Measurements from ENCODE around the gene AUTS2.

Gene AUTS2

DNA sequence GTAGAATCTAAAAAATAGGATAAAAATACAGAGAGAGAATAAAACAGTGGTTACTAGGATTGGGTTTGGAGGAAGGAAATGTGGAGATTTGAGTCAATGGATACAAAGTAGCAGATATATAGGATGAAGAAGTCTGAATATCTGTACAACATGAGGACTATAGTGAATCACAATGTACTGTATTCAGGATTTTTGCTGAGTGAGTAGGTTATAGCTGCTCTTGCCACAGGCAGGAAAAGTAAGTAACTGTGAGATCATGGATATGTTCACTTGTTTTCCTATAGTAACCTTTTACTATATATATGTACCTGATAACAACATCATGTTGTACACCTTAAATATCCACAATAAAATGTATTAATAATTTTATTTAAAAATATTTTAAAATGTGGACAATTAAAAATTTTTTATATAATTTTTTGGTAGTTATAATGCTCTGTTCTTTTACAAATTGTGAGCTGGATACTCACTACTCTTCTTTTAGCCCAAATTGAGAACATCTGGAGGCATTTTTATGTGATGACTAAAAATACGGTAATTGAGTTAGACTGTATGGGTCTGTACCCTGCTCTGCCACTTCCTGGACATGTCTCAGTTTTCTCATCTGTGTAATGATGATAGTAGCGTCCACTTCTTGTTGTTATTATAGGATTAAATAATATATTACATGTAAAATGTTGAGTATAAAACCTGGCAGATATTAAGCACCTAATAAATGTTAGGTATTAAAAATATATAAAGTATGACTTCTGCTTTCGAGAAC is 439.1 kb downstream of the AUTS2 start:
- DNase-seq, result no peak
- Mint-ChIP-seq H3K27ac (no peak overlapping the region), H3K36me3 (no peaks in the 10 kb centered on the region), H3K4me1 (peaks cover 8 to 36% of the 10 kb centered on the region in 2 donors), H3K4me3 (no peak overlapping the region), H3K27me3 (no peaks in the 10 kb centered on the region), H3K9me3 (peaks cover 0 to 5% of the 10 kb centered on the region in 2 donors)
- ATAC-seq (replicated peaks), result no peak

DNA sequence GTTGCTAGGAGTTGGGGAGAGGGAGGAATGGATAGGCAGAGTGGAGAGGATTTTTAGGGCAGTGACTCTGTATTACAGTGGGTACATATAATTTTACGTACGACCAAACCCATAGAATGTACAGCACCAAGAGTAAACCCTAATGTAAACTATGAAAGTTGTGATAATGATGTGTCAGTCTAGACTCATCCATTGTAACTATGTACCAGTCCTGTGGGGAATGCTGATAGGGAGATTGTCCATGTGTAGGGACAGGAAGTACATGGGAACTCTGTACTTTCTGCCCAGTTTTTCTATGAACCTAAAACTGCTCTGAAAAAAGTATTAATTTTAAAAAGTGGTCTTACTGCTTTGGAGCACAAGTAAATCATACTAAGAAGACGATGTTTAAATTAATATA is 441.8 kb downstream of the AUTS2 start:
- Mint-ChIP-seq H3K4me3 (no peak overlapping the region), H3K27ac (no peak overlapping the region), H3K9me3 (no peaks in the 10 kb centered on the region), H3K4me1 (peaks cover 5 to 32% of the 10 kb centered on the region in 2 donors), H3K27me3 (no peaks in the 10 kb centered on the region), H3K36me3 (no peaks in the 10 kb centered on the region)
- no peak for ATAC-seq (replicated peaks)
- no peak for DNase-seq

DNA sequence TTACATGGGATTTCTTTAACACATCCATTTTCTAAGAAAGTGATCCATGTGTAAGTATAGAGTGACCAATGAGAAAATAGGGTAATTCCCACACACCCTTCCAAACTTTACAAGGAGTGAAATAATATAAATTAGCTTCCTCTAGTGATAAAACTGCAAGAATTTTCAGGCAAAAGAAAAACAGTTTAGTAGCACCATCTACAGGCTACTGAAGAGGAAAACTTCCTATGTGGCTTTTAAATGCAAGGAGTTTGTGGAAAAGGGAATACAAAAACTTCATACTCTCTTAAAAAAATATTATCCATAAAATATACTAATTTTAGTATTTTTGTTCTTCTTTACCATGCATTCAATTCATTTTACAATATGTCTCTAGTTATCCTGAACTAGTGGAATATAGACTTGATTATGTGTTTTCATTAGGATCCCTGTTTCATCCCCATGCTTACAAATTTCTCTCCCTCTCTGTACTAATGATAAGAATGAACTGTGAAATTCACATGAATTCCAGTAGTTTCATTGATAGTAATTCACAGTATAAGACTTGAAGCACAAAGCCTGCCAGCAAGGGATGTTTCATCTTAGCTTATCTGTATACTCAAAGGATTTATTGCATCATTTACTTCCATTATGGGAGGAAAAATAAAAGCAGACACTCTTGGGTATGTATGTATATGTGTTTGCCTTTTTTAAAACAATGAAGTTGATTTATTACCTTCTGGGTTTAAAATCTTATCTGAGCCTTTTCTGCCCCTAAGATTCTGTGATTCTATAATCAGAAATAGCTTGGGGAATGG is 442.9 kb downstream of the AUTS2 start:
- Mint-ChIP-seq H3K27me3 (no peaks in the 10 kb centered on the region), H3K4me1 (peaks cover 5 to 21% of the 10 kb centered on the region in 2 donors), H3K27ac (no peak overlapping the region), H3K36me3 (no peaks in the 10 kb centered on the region), H3K9me3 (no peaks in the 10 kb centered on the region), H3K4me3 (no peak overlapping the region)
- ATAC-seq (replicated peaks) (no peak), DNase-seq (no peak)

DNA sequence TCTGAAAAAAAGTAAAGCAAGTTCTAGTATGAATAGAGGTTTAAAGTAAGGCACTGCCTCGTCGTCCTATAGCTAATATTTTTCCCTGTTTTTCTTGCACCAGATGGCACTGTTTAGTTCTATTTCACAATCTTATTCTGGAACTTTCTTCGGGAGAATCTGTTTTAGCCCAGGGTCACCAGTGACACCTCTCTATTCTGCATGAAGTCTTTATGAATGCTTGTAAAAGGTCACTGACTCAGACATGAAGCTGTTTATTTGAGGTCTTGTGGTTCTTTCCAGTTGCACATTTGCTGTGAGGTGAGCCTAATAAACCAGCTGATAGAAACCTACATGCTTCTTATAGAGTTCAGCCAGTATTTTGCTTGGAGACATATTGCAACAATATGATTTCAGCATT is 444.3 kb downstream of the AUTS2 start:
- Mint-ChIP-seq H3K4me3 (no peak overlapping the region), H3K9me3 (no peaks in the 10 kb centered on the region), H3K36me3 (no peaks in the 10 kb centered on the region), H3K27me3 (no peaks in the 10 kb centered on the region), H3K4me1 (peaks cover 5 to 14% of the 10 kb centered on the region in 2 donors), H3K27ac (no peak overlapping the region)
- ATAC-seq (replicated peaks), result peak; percentile 54 to 73
- no peak for DNase-seq

DNA sequence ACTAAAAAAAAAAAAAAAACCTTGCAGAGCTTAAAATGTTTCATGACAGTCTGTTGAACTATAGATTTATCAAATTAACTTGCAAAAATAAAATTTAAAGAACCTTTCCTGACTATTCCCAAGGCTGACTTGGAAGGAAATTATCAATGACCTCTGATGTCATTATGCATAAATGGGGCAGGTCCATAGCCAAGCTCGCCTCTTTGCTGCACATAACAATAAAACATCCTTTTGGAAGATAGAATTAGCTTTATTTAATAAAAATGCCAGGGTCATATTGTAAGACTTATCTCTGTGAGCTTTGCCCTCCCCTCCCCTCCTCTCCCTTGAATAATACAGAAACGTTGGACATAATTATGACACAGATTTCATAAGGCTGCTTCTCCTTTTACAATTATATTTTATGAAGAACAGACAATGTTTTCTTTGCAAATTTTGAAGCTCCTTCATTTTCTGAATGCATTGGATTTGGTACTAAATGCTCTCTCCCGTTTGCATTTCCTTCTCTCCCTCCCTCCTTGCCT is 444.8 kb downstream of the AUTS2 start:
- Mint-ChIP-seq H3K4me1 (peaks cover 3 to 19% of the 10 kb centered on the region in 2 donors), H3K4me3 (no peak overlapping the region), H3K9me3 (no peaks in the 10 kb centered on the region), H3K36me3 (no peaks in the 10 kb centered on the region), H3K27me3 (no peaks in the 10 kb centered on the region), H3K27ac (no peak overlapping the region)
- DNase-seq, result no peak
- no peak for ATAC-seq (replicated peaks)

DNA sequence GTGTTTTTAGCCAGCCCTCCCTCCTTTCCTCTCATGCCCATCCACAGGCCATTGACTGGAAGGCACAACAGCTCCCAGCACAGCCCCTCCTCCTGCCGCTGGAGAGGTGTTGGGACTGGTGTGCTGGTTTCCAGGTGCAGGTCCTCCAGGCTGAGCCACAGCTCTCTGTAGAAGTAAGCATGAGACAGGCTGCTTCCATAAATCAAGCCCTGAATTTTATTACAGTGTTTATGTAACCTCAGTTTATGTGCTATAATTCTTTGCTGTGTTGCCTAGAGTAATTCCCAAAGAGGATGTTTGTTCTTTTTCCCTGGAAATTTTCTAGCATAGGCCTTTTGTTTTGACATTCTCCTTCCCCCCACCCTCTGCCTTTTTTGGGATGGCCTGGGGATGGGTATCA is 445.8 kb downstream of the AUTS2 start:
- H3K27ac Mint-ChIP-seq, result no peak overlapping the region
- H3K9me3 Mint-ChIP-seq, result no peaks in the 10 kb centered on the region
- no peak overlapping the region for H3K4me3 Mint-ChIP-seq
- H3K4me1 Mint-ChIP-seq, result peaks cover 5 to 24% of the 10 kb centered on the region in 2 donors
- no peak for ATAC-seq (replicated peaks)
- no peaks in the 10 kb centered on the region for H3K27me3 Mint-ChIP-seq
- DNase-seq, result no peak
- no peaks in the 10 kb centered on the region for H3K36me3 Mint-ChIP-seq

DNA sequence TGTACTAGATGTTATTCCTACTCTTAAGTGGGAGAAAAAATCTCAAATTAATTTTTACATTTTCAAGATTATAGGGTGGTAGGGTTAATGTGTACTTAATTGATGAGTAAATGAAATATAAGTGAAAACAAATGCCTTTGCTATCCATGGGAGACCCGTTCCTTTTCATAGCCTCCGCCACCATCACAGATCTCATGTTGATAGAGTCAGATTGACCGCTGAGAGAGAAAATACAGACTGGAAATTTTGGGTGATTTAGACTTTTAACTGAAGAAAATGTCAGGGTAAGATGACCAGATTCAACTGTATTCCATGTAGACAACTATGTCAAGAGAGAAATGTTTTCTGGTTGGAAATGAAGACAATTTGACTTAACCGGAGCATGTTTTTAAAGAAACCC is 446.2 kb downstream of the AUTS2 start:
- no peaks in the 10 kb centered on the region for H3K9me3 Mint-ChIP-seq

DNA sequence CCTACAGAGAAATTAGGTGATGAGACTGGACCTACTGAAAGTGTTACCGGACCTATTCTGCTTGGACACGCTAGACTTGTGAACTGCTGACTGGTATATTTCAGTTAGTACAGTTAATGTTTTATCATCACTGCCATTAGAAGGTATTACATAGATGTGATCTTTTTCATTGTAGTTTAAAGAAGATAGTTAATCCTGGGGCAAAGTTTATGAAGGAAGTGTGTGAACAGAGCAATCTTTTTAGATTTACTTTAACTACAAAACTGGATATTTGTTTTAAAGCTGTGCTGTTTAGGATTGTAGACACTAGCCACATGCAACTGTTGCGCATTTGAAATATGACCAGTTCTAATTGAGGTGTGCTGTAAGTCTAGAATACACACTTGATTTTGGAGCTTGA is 446.7 kb downstream of the AUTS2 start:
- no peak for DNase-seq
- H3K4me1 Mint-ChIP-seq, result peaks cover 5 to 24% of the 10 kb centered on the region in 2 donors
- H3K36me3 Mint-ChIP-seq, result no peaks in the 10 kb centered on the region
- no peak overlapping the region for H3K27ac Mint-ChIP-seq
- ATAC-seq (replicated peaks), result no peak
- no peaks in the 10 kb centered on the region for H3K27me3 Mint-ChIP-seq
- H3K4me3 Mint-ChIP-seq, result no peak overlapping the region
- H3K9me3 Mint-ChIP-seq, result no peaks in the 10 kb centered on the region

More for the DNA sequence above, 446.2 kb downstream of the AUTS2 start:
- peaks cover 5 to 24% of the 10 kb centered on the region in 2 donors for H3K4me1 Mint-ChIP-seq
- DNase-seq, result no peak
- no peak overlapping the region for H3K27ac Mint-ChIP-seq
- H3K36me3 Mint-ChIP-seq, result no peaks in the 10 kb centered on the region
- ATAC-seq (replicated peaks), result no peak
- H3K27me3 Mint-ChIP-seq, result no peaks in the 10 kb centered on the region
- no peak overlapping the region for H3K4me3 Mint-ChIP-seq

DNA sequence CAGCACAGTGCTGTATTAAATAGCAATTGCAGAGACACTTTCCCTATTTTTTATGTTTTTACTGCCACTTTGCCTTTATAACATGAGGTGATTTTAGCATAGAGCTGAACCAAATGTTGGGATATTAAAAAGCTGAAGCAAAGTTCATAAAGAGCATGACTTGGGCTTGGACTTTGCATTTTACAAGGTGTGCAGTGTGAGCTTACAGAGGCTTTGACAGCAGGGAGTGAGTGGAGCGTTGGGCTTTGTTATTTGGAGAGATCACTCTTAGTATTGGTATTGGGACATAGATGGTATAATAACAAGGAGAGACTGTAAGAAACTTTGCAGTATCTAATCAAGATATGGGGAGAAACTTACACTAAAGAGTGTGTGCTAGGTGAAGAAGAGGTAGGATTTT is 449.1 kb downstream of the AUTS2 start:
- DNase-seq, result no peak
- Mint-ChIP-seq H3K4me1 (peaks cover 5 to 30% of the 10 kb centered on the region in 2 donors), H3K36me3 (no peaks in the 10 kb centered on the region), H3K4me3 (no peak overlapping the region), H3K27ac (no peak overlapping the region), H3K27me3 (no peaks in the 10 kb centered on the region), H3K9me3 (no peaks in the 10 kb centered on the region)
- no peak for ATAC-seq (replicated peaks)

DNA sequence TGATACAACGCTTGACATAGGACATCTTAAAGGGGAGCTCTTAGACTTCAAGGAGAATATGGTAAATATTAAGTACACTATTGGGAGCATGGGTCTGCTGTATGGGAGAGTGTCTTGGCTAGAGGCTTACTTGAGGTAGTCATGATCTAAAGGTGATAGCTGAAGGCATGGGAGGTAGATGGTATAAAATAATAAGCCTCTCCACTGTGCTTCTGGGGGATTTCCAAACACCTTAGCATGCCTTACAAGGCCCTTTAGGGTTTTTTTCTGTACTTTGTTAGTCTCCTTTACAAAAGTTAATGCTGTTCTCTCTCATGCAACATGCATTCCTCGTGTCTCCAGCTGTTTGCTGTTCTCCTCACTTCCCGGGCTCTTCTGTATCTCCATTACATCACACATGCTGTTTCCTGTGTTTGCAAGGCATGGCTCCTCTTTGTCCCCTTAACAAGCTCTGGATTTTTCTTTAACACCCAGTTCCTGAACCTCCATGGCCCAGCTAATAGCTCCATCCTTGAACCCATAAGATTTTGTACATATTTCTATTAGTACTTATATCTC is 449.7 kb downstream of the AUTS2 start:
- Mint-ChIP-seq H3K9me3 (no peaks in the 10 kb centered on the region), H3K4me1 (peaks cover 2 to 26% of the 10 kb centered on the region in 2 donors), H3K27me3 (no peaks in the 10 kb centered on the region), H3K27ac (no peak overlapping the region), H3K36me3 (no peaks in the 10 kb centered on the region), H3K4me3 (no peak overlapping the region)
- ATAC-seq (replicated peaks) (peak; percentile 38 to 48), DNase-seq (no peak)

DNA sequence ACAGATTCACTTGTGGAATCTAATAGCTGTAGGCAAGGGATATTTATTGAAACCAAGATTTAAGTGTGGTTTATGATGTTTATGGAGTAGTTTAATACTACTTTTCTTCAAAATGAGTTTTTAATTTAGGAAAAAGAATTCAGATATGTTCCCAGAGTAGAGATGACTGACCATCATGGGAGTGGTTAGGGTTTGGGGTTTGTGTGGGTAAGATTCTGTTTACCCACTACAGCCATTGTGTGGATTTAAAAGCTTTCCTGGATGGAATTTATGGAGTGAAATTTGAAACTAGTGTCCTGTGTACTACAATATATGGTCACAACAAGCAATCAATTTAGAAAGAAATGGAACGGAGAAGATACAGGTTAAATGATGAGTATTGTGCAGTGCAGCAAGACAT is 453.5 kb downstream of the AUTS2 start:
- Mint-ChIP-seq H3K4me1 (peaks cover 4 to 20% of the 10 kb centered on the region in 2 donors), H3K4me3 (no peak overlapping the region), H3K27ac (no peak overlapping the region), H3K9me3 (no peaks in the 10 kb centered on the region), H3K36me3 (no peaks in the 10 kb centered on the region), H3K27me3 (no peaks in the 10 kb centered on the region)
- DNase-seq, result no peak
- ATAC-seq (replicated peaks), result no peak

DNA sequence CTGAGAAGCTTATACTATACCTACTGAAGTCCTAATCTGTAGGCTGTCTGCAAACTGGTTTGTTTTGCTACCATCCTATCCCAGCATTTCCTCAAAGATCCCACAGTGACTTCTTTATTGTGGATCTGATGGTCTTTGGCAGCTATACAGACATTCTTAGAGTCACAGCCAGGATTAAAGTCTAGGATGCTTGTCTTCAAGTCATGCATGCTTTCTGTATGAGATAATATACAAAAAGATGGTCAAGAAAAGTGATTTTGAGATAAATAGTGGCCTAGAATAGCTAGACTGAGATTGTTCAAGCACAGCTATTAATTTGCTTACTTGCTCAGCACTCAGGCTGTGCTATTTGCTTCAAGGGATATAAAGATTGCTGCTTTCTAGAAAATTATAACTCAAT is 454.4 kb downstream of the AUTS2 start:
- DNase-seq (no peak), ATAC-seq (replicated peaks) (no peak)
- no peaks in the 10 kb centered on the region for H3K9me3 Mint-ChIP-seq
- H3K4me1 Mint-ChIP-seq, result peaks cover 4 to 16% of the 10 kb centered on the region in 2 donors
- no peak overlapping the region for H3K4me3 Mint-ChIP-seq
- no peaks in the 10 kb centered on the region for H3K36me3 Mint-ChIP-seq
- no peak overlapping the region for H3K27ac Mint-ChIP-seq
- no peaks in the 10 kb centered on the region for H3K27me3 Mint-ChIP-seq

DNA sequence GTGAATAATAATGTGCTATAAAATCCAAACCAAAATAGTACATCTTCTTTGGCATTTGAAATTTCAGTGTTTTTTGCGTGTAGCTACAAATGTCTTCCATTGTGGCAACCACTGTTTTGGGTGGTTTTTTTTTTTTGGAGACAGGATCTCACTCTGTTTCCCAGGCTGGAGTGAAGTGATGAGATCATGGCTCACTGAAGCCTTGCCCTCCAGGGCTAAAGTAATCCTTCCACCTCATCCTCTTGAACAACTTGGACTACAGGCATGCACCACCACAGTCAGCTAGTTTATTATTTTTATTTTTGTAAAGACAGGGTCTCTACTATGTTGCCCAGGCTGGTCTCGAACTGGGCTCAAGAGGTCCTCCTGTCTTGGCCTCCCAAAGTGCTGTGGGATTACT is 455.1 kb downstream of the AUTS2 start:
- Mint-ChIP-seq H3K9me3 (no peaks in the 10 kb centered on the region), H3K27me3 (no peaks in the 10 kb centered on the region), H3K36me3 (no peaks in the 10 kb centered on the region), H3K27ac (no peak overlapping the region), H3K4me1 (peaks cover 1 to 9% of the 10 kb centered on the region in 2 donors), H3K4me3 (no peak overlapping the region)
- no peak for DNase-seq
- no peak for ATAC-seq (replicated peaks)

DNA sequence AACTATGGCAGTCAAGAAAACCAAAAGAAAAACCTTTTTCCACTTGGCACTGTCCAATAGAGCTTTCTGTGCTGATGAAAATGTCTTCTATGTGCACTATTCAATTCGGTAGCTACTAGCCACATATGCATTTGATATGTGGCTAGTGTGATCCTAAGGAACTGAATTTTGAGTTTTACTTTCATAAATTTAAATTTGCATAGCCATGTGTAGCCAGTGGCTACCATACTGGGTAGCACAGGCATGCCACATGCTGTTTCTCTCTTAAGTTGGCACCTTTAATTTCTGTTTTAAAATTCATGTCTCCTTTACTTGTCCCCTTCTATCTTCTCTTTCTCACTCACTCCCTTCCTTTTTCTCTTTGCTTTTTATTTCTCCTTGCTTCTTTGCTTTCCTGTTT is 455.7 kb downstream of the AUTS2 start:
- Mint-ChIP-seq H3K9me3 (no peaks in the 10 kb centered on the region), H3K36me3 (no peaks in the 10 kb centered on the region), H3K4me3 (no peak overlapping the region), H3K4me1 (peaks cover 1 to 7% of the 10 kb centered on the region in 2 donors), H3K27me3 (no peaks in the 10 kb centered on the region), H3K27ac (no peak overlapping the region)
- DNase-seq, result no peak
- no peak for ATAC-seq (replicated peaks)
